Stimulated activated CD4-positive, alpha-beta T cell treated with anti-CD3 and anti-CD28 coated beads, Interleukin-15, amount 100 ng/mL, for 24 hours (primary cell): ENCODE data around the gene PTPN7.

Source experiments
- DNase-seq: peaks from one replicate; pipeline ENCODE4 v3.0.0-alpha.2; 2020

Gene PTPN7

DNA sequence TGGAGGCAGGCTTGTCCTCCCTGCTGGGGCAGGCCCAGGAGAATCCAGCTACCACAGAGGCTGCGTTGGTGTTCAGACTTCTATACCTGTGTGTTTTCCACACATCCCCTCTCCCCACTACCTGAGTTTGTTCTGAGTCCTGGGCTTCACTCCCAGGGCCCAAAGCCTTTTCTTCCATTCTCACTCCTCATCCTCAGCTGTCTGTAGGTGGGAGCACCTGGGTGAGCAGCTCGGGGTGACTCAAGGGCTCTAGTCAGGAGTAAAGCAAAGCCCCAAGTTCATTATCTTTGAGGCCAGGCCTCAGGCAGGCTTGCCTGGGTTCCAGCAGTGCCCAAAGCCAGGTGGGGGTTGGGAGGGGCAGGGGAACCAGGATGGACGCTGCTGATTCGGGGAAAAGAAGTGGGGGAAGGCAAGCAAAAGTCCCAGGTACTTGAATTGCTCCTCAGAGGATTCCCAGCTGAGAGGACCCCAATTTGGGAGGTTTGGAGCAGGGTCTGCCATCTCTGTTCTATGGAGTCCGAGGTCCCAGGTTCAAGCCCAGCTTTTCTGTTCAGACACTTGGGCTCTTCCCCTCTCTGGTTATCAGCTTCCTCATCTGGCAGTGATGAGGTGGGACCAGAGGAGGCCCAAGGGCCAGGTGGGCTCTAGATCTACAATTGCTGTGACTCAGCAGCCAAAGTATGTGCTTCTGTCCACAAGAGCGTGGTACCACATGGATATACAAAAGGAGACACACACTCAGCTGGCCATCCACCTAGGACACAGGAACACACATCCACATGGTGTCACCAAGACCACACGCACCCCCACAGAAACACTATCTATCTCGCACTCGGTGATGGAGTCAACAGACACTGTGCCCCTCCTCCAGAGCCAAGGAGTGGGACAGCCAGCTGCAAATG lies 5.8 kb upstream of the PTPN7 start:
- no peak for DNase-seq

DNA sequence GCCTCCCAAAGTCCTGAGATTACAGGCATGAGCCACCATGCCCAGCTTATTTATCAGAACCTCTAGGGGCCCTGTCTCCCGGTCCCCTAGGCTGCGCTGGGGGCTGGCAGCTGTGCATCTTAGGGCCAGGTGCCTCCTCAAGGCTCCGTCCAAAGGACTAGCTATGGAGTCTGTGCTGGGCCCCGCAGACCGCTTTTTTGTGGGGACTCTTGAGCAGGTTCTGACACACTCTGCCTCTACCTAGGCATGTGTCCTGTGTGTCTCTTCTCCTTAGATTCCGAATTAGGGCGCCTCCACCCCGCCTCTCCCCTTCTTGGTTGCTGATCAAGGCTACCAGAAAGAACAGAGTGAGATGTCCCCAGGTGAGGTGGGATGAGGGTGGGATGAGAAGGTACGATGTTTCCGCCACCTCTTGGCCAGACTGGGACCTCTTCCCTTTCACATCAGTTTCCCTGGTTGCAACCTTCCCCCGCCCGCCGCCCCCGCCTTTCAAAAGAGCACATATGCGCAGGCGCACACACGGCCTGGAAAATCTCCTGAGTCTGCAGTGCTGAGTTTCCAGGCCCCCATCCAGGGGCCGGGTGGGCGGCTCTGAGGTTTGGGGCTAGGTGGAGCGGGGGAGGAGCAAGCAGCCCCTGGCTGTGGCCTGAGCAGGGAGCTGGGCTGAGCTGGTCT lies 5.0 kb upstream of the PTPN7 start:
- peak; percentile 86 for DNase-seq

DNA sequence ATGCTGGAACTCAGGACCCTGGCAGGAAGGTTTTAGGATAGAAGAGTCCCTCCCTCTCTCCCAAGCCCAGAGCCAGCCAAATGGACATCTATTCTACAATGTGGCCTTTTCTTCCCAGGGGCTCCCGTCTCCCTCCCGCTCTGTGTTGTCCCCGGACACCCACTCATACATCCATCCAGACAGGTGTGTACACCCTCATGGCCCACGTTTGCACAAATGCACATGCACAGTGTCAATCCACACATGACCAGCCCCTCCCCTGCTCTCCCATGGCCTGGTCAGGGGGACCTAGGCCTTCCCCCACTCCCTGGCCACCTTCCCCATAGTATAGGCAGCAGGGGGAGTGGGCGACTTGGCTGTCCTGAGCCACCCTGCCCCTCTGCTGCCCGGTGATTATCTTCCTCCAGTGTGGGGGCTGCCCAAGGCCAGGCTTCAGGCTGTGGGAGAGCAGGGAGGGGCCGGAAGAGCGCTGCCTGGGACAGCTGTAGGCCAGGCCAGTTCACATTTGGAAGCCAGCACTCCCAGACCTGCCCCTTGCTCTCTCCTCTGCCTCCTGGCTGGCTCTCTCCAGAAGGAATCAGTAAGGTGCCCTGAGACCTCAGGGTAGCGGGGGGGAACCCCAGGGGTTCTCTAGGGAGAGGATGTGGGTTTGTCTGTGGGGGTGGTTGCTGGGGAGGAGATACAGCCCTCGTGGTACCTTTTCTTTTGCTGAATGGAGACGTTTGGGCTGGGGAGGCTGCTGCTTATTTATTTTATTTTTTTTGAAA lies 4.1 kb upstream of the PTPN7 start:
- DNase-seq = peak; percentile 80

DNA sequence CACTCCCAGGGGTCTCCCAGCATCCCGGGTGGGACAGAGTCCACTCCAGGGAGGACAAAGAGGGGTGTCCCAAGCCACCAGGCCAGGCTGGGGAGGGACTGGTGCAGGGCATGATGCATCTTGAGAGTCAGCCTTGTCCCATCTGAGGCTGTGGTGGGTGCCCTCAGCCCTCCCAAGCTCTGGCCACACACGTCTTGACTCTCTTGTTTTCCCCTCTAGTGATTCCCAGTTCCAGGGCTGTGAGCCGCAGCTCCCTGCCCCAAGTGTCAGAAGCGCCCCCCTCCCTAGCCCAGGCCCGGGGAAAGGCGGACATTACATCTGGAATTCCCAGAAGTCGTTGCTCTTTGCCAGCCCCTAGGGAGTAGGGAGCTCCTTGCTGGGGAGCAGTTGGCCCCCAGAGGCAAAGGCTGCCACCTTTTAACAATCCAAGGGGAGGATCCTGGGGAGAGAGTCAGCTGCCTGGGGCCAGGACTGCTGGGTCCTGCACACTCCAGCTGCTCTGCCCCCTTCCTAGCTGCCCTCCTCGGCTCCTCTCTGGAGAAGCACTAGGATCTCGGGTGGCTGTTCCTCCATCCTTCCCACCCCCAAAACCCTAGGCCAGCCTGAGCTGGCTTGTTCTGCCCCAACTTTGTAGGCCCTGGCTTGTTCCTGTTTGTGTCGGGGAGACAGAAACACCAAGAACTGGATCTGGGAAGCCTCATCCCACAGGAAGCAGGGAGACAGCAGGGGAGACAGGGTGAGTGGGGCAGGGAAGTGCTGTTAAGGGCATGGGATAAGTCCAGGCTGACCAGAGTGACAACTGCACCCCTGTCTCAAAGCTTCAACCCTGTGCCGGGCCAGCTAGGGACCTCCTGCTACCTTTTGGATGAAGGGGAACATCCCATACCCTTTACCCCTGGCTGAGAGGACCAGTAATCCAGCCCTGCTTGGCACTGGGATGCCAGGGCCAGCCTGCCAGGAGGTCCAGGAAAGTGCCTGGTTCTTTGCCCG lies 3.2 kb upstream of the PTPN7 start:
- no peak for DNase-seq

DNA sequence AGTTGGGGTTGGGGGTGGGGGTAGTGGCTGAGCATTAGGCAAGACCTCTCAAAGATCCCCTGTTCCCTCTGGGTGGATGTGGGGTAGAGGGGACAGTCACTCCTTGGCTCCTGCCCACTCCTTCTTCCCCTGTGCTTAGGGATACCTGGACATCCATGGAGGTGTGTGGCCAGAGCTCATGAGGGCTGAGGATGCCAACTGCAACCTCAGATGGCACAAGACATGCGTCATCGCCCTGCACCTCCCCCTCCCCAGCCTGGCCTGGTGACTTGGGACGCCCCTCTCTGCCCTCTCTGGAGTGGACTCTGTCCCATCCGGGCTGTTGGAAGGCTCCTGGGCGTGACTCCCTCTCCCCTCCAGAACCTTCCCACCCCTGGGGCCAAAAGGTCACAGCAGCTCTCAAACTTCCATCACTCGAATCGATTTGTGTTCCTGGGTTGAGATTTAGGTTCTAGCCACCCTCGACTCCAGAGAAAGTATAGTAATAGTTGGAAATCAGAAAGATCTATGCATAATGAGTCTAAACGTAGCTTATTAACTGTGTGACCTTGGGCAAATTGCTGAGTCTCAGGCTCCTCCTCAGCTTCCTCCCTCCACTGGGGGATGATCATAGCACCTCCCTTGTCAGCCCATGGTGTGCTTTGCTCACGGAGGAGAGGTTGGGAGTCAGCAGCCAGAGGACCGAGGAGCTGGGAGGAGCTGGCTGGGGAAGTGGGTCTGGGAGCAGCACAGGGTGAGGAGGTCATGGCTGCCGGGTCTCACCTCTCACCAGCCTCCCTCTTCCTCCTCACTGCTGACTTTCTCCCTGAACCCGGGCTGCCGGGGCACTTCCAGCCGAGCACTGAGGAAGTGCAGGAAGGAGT lies 2.2 kb upstream of the PTPN7 start:
- peak; percentile 51 for DNase-seq

DNA sequence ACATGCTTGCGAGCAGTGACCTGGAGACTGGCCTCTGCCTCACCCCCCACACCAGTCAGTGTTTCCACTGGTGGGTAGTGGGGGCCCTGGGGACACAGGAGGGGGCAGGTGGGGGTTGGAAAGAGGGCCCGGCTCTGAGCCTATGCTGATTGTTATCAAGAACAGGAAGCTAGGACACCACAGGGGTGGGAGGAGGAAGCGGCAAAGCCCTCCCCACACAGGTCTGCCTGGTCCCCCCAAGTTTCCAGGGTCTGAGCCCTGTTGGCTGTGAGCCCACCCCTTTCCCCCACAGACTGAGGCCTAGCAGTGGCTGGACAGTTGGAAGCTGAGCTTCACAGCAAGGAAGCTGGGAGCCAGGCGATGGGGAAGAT lies 1.6 kb upstream of the PTPN7 start:
- peak; percentile 80 for DNase-seq

DNA sequence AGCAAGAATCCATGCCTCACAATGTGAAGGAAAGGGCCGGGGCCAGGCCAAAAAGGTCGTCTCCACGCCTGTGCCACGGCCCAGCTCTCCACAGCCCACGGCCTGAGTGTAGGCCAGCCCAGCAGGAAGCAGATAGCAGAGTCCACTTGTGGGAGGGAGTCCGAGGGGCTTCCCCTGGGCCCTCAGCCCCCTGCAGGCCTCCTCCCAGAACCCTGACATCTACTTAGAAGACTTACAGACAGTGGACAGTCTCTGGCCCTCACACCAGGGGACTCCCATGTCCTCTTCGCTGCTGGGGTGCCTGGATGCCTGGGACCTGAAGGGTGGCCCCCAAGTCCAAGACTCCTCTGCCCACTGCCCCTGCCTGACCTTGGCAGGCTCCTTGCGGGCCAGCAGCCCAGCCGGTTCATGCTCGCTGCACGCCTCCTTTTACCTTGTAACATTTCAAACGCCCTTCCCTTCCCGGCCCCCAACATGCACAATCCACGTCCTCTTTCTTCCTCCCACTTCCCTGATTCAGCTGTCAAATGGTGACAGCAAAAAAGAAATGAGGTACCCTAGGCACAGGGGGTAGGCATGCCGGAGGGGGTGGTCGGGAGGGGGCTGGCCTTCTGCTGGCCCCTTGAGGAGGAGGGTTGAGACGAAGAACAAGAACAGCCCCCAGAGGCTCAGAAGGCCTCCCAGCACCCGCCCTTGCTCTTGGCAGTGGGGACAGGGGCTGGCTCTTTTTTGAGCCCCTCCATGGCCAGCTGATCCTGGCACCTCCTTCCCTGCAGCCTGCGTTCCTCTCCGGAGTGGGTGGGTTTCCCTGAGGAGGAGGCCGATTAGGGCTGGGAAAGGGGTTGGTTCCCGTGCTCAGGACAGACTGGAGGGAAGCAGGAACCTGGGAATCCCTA lies 997 bp upstream of the PTPN7 start:
- no peak for DNase-seq

DNA sequence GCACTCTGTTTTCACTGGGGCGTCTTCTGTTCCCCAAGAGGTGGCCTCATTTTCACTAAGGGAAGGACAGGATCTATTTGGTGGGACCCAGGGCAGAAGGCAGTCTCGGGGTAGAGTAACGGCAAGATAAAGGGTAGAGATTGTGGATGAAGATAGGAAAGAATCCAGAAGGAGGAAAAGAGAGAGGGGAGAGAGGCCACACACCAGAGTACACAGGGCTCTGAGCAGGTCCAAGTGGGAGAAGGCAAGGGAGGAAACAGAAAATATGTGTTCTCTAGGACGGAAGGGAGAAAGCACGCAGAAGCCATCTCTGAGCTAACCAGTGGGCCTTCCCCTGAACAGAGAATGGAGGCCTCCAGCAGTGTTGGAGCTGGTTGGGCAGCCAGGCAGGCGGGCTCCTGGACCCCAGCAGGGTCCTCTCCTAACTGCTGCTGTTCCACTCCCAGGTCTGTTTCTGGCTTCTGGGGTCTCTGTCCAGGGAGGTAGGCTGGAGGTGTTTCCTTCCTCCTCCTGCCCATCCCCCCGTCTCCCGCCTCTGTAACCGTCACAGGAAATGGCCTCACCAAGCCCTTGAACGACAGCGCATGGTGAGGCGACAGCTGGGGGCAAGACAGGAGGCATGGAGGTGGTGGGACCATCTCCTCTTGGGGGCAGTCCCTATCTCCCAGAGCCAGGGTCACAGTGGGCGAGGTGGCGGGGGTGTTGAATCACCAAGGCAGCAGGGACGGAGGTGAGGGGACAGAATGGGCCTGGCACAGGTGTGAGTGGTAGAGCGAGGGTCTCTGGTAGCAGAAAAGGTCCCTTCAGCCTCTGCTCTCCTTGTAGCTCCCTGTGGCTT lies 649 bp downstream of the PTPN7 start:
- peak; percentile 86 for DNase-seq

DNA sequence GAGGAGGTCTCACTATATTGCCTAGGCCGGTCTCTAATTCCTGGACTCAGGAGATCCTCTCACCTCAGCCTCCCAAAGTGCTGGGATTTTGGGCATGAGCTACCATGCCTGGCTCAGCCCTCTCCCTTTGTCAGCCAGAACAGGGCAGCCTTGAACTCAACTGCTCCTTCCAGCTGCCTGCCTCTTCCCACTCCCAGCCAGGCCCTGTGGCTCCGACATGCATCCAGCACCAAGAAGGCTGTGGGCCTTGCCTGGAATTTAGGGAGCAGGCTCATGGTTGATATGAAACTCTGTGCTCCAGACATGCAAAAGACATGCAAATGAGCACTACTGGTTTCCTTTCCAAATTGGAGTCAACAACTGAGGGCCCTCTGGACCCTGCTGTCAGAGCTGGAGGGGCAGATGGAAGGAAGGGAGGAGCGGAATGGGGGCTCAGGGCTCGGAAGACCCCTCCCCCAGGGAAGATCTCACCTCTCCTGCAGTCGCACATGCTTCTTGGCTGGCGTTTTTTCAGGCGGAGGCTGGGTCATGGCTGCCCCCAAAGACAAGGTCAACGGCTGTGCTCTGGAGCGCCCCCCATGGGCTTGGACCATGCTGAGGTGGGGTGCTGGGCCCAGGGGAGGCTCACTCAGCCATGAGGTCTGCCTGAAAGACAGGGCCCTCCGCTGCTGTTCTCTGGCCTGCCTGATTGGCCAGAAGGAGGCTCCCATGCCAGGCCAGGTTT lies 1.4 kb downstream of the PTPN7 start:
- DNase-seq = peak; percentile 60

DNA sequence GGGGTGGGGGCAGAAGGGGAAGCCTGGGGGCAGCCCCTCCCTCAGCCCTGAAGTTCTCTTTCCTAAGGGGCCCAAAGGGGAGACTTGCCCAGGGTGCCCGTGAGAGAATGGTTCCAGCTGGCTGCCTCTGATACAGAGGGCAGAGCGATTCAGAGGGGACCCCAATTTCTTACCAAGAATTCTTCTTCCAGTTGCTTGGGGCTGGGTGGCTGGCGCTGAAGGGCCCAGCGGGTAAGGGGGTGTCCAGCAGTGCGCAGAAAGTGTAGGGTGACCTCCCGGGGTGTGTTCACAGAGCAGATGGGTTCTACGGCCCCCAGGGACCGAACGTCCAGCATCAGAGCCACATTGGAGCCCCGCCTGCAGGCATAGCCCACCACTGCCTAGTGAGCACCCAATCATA lies 2.5 kb downstream of the PTPN7 start:
- no peak for DNase-seq

DNA sequence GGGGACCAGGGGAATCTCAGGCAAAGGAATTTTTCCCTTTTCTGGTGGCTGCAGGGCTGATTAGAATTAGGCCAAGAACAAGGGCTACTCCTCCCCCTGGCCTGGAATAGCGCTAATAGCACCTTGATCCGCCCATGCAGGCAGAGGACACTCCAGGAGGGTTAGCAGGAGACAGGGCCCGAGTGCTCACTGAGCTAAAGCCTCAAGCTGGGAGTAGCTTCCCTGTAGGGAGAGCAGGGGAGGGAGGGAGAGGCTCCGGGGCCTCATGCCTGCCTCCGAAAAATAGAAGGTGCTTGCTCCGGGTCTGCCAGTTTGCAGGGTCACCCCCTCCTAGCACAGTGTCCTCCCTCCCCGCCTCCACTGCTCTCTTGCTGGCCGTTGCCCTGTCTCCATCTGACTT lies 3.8 kb downstream of the PTPN7 start:
- DNase-seq = no peak

DNA sequence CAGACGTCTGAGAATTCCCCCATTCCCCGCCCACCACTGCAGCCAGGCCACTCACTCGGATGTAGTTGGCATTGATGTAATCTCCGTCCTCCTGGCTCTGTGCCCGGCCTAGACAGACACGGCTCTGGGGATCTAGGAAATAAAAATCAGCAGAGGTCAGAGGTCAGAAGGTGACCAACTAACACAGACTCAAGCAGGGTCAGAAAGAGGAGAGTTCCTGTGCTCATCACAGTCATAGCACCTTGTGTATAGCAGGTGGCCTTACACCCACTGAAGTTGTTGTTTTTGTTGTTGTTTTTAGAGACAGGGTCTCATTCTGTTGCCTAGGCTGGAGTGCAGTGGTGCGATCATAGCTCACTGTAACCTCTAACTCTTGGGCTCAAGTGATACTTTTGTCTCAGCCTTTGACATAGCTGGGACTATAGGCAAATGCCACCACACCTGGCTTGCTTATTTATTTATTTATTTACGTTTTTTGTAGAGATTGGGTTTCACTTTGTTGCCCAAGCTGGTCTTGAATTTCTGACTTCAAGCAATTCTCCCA lies 4.9 kb downstream of the PTPN7 start:
- DNase-seq = no peak

DNA sequence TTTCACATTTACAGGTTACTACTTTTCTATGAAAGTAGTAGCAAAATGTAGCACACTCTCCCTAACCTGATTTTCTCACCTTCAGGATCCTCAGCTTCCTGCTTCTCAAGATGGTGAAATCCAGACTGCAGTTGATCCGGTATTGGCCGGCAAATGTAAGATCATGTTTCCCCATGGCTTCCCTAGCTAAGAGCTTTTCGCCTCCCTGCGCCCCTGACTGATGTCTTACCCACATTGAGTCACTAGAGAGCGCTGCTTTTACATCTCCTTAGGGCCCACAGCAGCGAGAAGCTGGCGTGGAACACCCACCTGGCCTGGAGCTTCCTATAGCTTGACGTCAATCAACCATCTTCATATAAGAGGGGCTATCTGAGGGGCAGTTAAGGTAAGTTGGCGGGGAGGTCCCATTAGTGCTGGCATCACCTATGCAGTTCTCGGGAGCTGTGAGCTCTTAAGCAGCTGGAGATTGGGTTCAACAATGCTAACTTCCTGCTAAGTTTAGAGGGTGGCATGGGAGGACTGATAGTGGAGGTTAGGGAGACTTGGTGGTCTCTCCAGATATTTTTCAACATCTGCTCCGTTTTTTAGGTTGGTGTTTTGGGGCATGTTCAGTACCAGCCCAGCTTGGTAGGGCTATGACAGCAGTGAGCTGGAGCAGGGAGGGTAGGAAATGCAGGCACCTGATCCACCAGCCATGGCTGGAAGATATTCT lies 5.5 kb downstream of the PTPN7 start:
- peak; percentile 53 for DNase-seq

DNA sequence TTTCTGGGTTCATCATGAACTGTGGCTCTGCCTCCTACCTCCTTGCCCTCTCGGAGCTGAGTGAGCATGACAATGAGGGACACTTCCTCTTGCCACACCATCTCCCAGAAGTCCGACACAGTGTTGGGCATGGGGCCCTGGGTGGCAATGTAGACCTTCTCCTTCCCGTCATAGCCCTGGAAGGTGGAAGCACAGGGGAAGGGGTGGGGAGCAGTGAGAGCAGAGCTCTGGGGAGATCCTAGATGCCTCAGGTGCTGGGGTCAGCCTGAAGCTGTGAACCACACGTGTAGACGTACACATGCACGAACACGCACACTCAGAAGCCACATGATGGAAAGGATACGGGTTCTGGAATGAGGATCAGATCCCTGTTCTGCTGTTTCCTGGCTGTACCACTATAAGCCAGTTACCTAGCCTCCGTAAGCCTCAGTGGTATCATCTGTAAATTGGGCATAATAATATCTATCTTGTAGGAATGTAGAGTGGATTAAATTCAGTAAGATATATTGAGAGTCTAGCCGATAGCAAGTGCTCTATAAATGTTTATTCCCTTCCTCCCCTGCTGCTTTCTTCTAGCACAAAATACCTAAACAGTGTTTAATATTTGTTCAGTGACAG lies 6.1 kb downstream of the PTPN7 start:
- DNase-seq = no peak

DNA sequence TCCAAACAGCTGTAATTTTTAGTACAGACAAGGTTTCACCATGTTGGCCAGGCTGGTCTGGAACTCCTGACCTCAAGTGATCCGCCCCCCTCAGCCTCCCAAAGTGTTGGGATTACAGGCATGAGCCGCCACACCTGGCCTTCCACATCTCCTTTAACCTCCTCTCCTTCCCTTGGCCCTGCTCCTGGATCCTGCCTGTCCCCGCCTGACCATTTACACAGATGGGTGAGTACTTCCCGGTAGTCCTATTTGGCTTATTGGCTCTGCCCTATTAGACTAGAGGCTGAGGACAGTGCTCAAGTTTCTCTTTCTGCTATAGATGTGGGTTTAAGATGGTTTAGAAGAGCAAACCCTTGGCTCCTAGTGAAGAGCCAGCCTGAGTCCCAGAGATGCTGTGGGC lies 7.1 kb downstream of the PTPN7 start:
- no peak for DNase-seq

DNA sequence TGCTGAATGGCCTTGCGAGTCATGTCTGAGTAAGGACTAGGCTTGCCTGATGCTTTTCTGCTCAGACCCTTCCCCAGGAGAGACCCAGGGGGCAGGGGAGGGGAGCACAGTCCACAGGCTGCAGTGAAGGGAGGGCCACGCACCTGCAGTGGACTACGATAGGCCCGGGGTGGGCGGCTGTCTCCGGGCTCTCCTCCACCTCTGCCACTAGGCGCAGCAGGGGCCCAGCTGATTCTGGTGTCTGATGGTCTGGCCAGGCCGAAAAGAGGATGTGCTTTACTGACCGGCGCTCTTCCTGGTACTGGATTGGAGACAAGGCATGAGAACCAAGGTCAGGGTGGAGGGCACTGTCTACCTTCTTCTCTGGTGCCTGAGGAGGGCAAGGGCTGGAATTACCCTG lies 8.0 kb downstream of the PTPN7 start:
- DNase-seq = no peak

DNA sequence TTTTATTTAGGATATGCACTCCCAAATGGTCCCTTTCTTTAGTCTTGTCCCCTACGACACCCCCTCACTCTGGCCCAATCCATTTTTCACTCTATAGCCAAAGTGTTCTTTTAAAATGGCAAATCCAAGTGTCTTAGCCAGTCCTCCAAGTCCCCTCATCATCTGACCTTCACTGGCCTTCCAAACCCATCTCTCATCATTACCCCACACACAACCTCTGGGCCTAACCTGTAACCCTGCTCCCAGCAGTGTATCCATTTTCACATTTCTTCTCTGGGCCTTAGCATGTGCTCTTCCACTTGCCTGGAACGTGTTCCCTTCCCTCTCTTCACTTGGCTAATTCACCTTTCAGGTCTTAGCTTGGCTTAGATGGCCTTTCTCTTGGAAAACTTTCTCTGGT lies 9.4 kb downstream of the PTPN7 start:
- no peak for DNase-seq
